Fibroblast of skin of scalp (primary cell): ENCODE measurements around the gene DNAJC22.
"Not testable (repeated sequence)": the region's sequence is repeated elsewhere in the genome, so short reads cannot be mapped to it uniquely, and the experiment has no call there.

ENCODE experiments used
- DNase-seq: peaks from one replicate; pipeline ENCODE4 v3.0.0-alpha.2; 2013

The DNAJC22 gene

GRCh38 chr12:49375406-49375805 is 28.7 kb downstream of the DNAJC22 start:
- DNase-seq = no peak

DNA sequence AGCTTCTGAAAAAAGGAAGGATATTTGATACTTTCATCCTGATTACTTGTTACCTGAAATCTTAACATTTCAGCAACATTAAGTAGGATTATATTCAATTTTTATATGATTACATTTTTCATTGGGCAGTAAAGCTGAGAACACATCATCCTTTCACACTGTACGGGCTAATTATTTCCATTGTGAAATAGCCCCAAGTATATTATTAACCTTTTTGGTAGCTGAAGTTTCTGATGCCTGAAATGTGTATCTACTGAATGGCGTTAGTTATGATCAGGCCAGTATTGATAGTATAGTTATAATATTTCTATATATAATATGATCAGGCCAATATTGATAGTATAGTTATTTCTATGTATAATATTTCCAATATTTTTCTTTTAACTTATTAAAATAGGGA is 30.7 kb downstream of the DNAJC22 start:
- no peak for DNase-seq

- DNase-seq = not testable (repeated sequence)
These were observed 33.5 kb downstream of the DNAJC22 start for GRCh38 chr12:49380184-49380583.

- no peak for DNase-seq
These were observed 42.1 kb downstream of the DNAJC22 start for GRCh38 chr12:49388682-49389386.

DNA sequence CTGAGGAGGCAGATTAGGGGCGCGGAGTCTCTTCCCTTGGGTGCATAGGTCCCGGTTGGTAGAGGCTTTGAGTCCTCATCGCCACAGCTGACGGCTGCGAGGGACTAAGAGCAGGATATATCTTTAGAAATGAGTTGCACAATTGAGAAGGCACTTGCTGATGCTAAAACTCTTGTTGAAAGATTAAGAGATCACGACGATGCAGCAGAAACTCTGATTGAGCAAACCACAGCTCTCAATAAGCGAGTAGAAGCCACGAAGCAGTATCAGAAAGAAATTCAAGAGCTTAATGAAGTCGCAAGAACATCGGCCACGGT is 42.7 kb downstream of the DNAJC22 start:
- no peak for DNase-seq

- no peak for DNase-seq
These were observed 50.3 kb downstream of the DNAJC22 start for GRCh38 chr12:49397000-49397399.

DNA sequence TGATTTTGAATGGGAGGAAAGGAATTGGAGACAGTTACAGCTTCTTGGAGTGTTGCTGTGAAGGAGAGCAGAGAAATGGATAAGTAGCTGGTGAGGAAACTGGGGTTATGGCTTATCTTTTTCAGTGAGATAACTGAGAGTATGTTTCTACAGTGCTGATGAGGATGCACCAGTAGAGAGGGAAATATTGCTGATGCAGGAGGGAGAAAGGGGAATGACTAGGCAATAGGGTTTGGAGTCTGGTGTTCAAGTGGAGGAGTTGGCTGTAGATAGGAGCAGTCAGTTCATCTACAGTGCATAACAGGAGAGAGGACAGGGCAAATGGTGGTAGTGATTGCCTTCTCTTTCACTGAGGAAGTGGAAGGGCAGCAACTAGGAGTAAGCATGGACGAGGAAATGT is 53.6 kb downstream of the DNAJC22 start:
- no peak for DNase-seq
